WI38 (cell line): ENCODE measurements around the gene PDCD2L.

Experiments used
- H3K4me3 ChIP-seq: 2 replicates; pipeline ENCODE4 v1.5.1; 2011; ENCODE audit warnings: low read depth, mild to moderate bottlenecking, control low read depth, low read length
- TF ChIP-seq, protein P1 (sequence below): IDR thresholded peaks from 2 replicates; pipeline ENCODE4 v1.5.1; 2012; ENCODE audit warnings: low read depth, mild to moderate bottlenecking, control low read depth, low read length

Gene PDCD2L

DNA sequence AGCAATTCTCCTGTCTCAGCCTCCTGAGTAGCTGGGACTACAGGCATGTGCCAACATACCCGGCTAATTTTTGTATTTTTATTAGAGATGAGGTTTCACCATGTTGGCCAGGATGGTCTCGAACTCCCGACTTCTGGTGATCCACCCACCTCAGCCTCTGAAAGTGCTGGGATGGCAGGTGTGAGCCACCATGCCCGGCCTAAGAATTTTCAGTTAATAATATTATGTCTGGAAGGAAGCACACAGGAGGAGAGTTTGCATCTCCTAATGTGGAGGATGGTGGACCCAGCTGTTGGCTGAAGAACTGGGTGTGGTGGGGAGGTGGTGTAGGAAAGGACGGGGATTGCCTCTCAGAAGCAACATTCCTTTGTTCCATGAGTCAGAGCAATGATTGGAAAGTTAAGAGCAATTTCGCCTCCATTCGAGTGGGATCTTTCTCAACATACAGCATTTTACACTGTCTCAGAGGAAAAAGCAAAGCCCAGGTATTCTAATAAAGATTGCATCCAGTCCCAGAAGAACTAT is 11.9 kb downstream of the PDCD2L start:
- no peak overlapping the region for H3K4me3 ChIP-seq
- TF ChIP-seq, protein P1, sequence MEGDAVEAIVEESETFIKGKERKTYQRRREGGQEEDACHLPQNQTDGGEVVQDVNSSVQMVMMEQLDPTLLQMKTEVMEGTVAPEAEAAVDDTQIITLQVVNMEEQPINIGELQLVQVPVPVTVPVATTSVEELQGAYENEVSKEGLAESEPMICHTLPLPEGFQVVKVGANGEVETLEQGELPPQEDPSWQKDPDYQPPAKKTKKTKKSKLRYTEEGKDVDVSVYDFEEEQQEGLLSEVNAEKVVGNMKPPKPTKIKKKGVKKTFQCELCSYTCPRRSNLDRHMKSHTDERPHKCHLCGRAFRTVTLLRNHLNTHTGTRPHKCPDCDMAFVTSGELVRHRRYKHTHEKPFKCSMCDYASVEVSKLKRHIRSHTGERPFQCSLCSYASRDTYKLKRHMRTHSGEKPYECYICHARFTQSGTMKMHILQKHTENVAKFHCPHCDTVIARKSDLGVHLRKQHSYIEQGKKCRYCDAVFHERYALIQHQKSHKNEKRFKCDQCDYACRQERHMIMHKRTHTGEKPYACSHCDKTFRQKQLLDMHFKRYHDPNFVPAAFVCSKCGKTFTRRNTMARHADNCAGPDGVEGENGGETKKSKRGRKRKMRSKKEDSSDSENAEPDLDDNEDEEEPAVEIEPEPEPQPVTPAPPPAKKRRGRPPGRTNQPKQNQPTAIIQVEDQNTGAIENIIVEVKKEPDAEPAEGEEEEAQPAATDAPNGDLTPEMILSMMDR = no peak

DNA sequence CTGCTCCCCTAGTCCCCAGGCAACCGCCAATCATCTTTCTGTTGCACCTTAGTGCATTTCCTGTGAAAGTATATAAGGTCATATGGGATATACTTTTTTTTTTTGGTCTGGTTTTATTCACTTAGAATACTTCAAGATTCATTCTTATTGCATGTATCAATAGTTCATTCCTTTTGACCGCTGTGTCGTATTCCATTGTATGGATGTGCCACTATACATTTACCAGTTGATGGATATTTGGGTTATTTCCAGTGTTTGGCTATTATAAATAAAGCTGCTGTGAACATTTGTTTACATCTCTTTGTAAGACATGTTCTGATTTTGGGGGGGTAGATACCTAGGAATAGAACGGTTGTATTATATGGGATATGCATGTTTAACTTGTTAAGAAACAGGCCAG is 14.1 kb downstream of the PDCD2L start:
- TF ChIP-seq, protein P1 = no peak

DNA sequence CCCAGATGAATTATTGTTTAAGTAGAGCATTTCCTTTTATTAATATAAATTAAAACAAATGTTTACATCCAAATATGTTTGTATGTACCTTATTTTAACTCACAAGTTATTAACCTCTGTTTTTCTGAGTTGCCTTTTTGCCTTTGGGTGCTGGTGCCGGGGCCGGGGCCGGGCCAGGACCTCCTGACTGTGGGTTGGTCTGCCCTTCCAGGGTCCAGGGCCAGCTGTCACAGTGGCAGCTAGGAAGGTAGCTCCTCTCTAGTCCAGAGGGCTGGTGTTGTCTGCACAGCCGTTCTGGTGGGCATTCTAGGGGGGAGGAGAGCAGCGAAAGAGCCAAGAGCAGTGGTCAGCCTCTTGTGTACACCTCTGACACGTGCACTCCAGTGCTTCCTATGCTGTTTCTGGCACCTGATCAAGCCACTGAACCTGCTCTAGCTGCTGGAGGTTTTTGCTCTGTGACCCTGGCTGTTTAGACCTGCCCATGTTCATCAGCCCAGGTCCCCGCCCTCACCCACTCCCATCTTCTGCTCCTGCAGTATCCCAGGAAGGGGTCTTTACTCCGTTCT is 22.0 kb downstream of the PDCD2L start:
- TF ChIP-seq, protein P1 = no peak
- H3K4me3 ChIP-seq = no peak overlapping the region

More for the DNA sequence above, 14.1 kb downstream of the PDCD2L start:
- no peak overlapping the region for H3K4me3 ChIP-seq

DNA sequence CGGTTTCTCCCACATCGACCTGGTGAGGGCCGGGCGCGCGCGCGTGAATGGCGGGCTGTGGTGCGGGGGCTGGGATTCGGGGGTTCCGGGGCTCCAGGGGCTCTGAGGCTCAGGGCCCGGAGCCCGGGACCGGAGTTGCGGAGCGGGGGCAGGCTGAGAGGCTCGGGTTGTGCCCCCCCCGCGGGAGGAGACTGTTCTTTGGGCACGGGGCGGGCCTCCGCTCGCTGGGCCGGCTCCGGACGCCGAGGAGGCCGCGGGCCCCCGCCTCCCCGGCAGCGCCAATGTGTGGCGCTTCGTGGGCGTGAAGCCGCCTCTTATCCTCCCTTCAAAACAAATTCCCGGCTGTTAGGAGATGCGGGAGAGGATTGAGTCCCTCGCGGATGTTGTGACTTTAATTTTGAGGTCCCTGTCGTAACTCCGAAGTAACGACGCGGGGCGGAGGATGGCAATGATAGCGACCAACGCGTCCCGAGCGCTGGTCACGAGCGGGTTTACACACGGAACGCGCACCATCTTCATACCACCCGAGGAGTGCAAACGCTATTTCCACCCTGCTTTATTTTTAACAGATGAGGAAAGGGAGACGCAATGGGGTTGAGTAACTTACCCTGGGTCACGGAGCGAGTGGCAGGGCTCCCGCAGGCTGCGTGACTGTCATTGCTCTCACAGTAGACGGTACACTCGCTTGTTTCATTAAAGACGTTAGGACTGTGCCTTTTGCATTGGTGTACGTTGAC is 24.5 kb downstream of the PDCD2L start:
- TF ChIP-seq, protein P1 = no peak
- H3K4me3 ChIP-seq = peak overlapping the region; percentile 92

DNA sequence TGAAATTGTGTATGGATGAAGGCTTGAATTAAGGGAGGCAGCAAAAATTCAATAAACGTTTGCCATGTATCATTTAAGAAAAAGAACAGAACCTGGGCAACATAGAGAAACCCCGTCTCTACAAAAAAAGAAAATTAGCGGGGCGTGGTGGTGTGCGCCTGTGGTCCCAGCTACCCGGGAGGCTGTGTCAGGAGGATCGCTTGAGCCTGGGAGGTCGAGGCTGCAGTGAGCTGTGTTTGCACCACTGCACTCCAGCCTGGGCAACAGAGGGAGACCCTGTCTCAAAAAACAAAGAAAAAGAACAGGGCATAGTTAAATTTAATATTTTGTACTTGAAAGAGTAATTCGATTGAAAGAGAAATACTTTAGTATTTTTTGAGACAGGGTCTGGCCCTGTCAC is 25.4 kb downstream of the PDCD2L start:
- TF ChIP-seq, protein P1 = no peak
- peak overlapping the region; percentile 92 for H3K4me3 ChIP-seq

DNA sequence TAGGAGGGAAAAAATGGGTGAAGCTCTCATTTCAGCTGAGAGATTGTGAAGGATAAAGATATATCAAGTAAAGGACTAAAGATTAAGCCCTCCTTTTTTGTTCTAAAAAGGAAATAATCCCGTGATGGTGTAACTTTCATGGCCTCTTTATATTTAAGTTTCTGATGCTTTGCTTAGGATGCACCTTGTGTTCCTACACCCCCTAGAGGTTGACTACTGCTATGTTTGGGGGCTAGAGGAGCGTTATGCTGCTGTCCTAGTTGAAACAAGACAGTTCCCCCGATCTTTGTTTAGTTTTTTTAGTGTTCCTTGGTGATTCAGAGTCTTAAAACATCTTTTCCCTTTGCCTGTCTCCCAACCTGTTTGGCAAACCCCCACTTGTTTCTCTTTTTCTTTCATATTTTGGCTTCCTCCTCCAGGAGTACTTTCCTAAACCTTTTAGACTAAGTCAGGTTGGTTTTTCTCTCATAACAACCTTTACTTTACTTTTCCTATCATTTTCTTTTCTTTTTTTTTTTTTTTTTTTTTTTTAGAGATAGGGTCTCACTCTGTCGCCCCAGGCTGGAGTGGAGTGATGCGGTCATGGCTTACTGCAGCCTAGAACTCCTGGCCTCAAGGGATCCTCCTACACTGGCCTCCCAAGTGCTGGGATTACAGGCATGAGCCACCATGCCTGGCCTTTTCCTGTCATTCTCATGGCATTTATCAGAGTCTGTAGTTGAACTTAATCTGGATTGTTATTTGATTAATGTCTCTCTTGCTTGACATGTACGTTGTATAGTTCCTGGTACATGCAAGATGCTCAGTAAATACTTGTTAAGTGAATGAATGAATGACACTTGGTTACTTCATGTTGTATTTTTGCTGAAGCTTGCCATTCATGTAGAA is 26.8 kb downstream of the PDCD2L start:
- H3K4me3 ChIP-seq = peak overlapping the region; percentile 26
- TF ChIP-seq, protein P1 = peak; percentile 53
